Spleen (tissue), 7 donors: ENCODE data around the gene TRMT2A.

Experiments
- CTCF ChIP-seq, 11 experiments: fragments of 200-600 bp in 7 of 11; fragments of 450-650 bp in 4 of 11; sonication (generic) in 4 of 11; IDR thresholded peaks in 8 of 11; conservative IDR thresholded peaks in 3 of 11; 1 replicate in 7 of 11; 2 replicates in 4 of 11; pipeline versions ENCODE4 v1.4.0 to v1.8.0; 2016 to 2021; ENCODE audit warnings: antibody characterized with exemption in 11 of 11, inconsistent platforms in 4 of 11, mild to moderate bottlenecking in 1 of 11
- POLR2A ChIP-seq, 3 donors: fragments of 450-650 bp; IDR thresholded peaks; one replicate each; pipeline ENCODE4 v1.5.1; 2017; ENCODE audit warnings: antibody characterized with exemption in 3 of 3, mild to moderate bottlenecking in 1 of 3
- donor health status: DM: no; HTN: no; CAD: no; lungs with moderate emphysema.
- donor health status: DM: no; HTN: no; CAD: no.
- donor health status: DM: no; HTN: no; CAD: no.

GRCh38 chr22:20126284-20127029 lies 9.4 kb upstream of the TRMT2A start:
- TF ChIP-seq CTCF (IDR thresholded peaks at IDR 0.05 in 8 of 11, conservative IDR thresholded peaks at IDR 0.05 in 3 of 11) (no peak), POLR2A (IDR thresholded peaks at IDR 0.05) (no peak)
